Panc1 (cell line): ENCODE measurements around the gene ZDHHC18. TPM values are rescaled to one million over a fixed set of nuclear protein-coding genes. Genes with fewer than 3 reads are reported as not detected.
"Not testable (repeated sequence)": the region's sequence is repeated elsewhere in the genome, so short reads cannot be mapped to it uniquely, and the experiment has no call there.

Experiments
- ATAC-seq: fragments of 200-7000 bp; cut with Tn5 transposase; 2 replicates; pipeline ENCODE4 v1.9.1; 2020; ENCODE audit warnings: mild to moderate bottlenecking, moderate library complexity
- BruUV-seq: library from RNA; stranded (reverse); fragments of 400-500 nt; replicated peaks from 2 replicates; lab custom pipeline; 2021; lab: Mats Ljungman, UMichigan
- CTCF ChIA-PET: fragments of 300-600 bp; sonication (Branson Sonifier 250); formaldehyde crosslinking; loops from one replicate; lab custom pipeline; 2022; ENCODE audit warnings: antibody characterized with exemption; lab: Charles Lee
- POLR2A ChIA-PET: fragments of 300-600 bp; sonication (Branson Sonifier 250); formaldehyde crosslinking; loops from one replicate; lab custom pipeline; 2022; ENCODE audit warnings: antibody characterized with exemption; lab: Charles Lee
- DNase-seq: peaks from one replicate; pipeline ENCODE4 v3.0.0-alpha.2; 2010; ENCODE audit warnings: low read depth, low spot score
- H3K27ac ChIP-seq: 2 replicates; pipeline ENCODE4 v1.5.1; 2011; ENCODE audit warnings: mild to moderate bottlenecking, low read length, inconsistent platforms
- H3K27me3 ChIP-seq: fragments of 200-500 bp; sonication (Bioruptor generic); 2 replicates; pipeline ENCODE4 v1.6.0; 2014; ENCODE audit warnings: low read length, inconsistent platforms; ENCODE audit not compliant: control insufficient read depth, insufficient read depth
- H3K36me3 ChIP-seq: fragments of 200-500 bp; sonication (Bioruptor generic); 2 replicates; pipeline ENCODE4 v1.5.1; 2014; ENCODE audit warnings: inconsistent platforms, mild to moderate bottlenecking, low read length, moderate library complexity; ENCODE audit not compliant: control insufficient read depth, insufficient read depth
- H3K4me1 ChIP-seq: 2 replicates; pipeline ENCODE4 v1.5.1; 2011; ENCODE audit warnings: inconsistent platforms, mild to moderate bottlenecking, low read length, moderate library complexity; ENCODE audit not compliant: control insufficient read depth, insufficient read depth
- H3K4me3 ChIP-seq, 2 experiments: 2 replicates each; pipeline ENCODE4 v1.5.1; 2011 to 2012; ENCODE audit warnings: low read depth in 2 of 2, low read length in 2 of 2, mild to moderate bottlenecking in 2 of 2, inconsistent platforms in 1 of 2, moderate library complexity in 1 of 2
- H3K9me3 ChIP-seq: fragments of 200-500 bp; sonication (Bioruptor generic); 2 replicates; pipeline ENCODE4 v1.5.1; 2014; ENCODE audit warnings: low read depth, mild to moderate bottlenecking, inconsistent platforms, low read length, moderate library complexity; ENCODE audit not compliant: control insufficient read depth, insufficient read depth
- POLR2AphosphoS5 ChIP-seq: IDR thresholded peaks from 2 replicates; pipeline ENCODE4 v1.6.1; 2012; ENCODE audit warnings: mild to moderate bottlenecking, low read depth, low read length, moderate library complexity
- SIN3A ChIP-seq: IDR thresholded peaks from 2 replicates; pipeline ENCODE4 v1.6.1; 2012; ENCODE audit warnings: low read depth, mild to moderate bottlenecking, low read length, moderate library complexity, borderline replicate concordance; ENCODE audit not compliant: insufficient read depth
- TCF7L2 ChIP-seq: IDR thresholded peaks from 2 replicates; pipeline ENCODE4 v1.6.1; 2011; ENCODE audit warnings: mild to moderate bottlenecking, low read depth, low read length, inconsistent platforms
- in situ Hi-C: cut with HindIII; loops from 2 replicates; pipeline ENCODE4 v1.10.0; 2016; ENCODE audit warnings: low sequenced_read_pairs, low pct_unique_long_range_greater_than_20kb
- intact Hi-C: fragments of 100-400 bp; cut with micrococcal nuclease; formaldehyde crosslinking; loops from one replicate; pipeline ENCODE4 v1.10.0; 2022; ENCODE audit not compliant: unreplicated experiment
- total RNA-seq: library from RNA; stranded (reverse); gene quantifications from one replicate; pipeline ENCODE4 v1.2.1, GENCODE V29; 2021; ENCODE audit not compliant: unreplicated experiment
- TF ChIP-seq, protein P1 (sequence below), 2 experiments: IDR thresholded peaks; 2 replicates each; pipeline ENCODE4 v1.6.1; 2011 to 2012; ENCODE audit warnings: low read depth in 2 of 2, control low read depth in 1 of 2, low read length in 1 of 2, mild to moderate bottlenecking in 1 of 2, moderate library complexity in 1 of 2; ENCODE audit not compliant: insufficient read depth in 1 of 2
- TF ChIP-seq, protein P2 (sequence below): fragments of 450-650 bp; IDR thresholded peaks from 2 replicates; pipeline ENCODE4 v1.5.1; 2017; ENCODE audit warnings: mild to moderate bottlenecking

The ZDHHC18 gene
- total RNA-seq, 1 experiment from 2014 or later, result 45.4 TPM

DNA sequence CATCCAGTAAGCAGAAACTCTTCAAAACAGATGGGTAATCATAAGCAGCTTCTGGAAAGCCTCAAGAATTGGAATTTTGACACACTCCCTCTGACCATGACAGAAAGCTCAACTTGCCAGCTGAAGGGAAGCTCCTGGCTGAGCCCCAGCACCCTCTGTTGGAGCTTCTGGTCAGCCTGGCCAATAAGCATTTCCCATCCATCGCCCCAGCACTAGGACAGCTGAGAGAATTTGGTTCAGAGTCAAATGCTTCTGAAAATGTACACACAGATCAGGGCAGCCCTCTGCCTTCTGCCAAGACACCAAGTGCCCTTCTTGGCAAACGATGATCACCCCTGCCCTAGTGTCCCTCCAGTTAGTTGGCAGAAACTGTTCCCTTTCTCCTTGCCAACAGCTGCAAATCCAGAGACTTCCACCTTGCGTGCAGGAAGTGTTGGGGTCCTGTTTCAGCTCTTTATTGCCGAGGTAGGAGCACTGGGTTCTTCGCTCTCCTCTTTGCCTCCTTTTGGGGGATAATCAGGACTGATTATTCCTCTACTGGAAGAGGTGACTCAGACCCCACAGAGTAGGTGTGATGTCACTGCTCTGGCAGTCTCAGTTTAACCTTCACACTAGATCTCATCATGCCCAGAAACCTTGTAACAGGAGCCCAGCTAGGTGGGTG lies 26.9 kb upstream of the ZDHHC18 start:
- H3K27ac ChIP-seq, result peak overlapping the region; percentile 59
- intact Hi-C loops (no loop called here), in situ Hi-C loops (no loop called here)
- no peaks in the 10 kb centered on the region for H3K9me3 ChIP-seq
- peaks cover 18% of the 10 kb centered on the region for H3K4me1 ChIP-seq
- ATAC-seq (peak; percentile 78), DNase-seq (no peak)
- TF ChIP-seq, protein P1, sequence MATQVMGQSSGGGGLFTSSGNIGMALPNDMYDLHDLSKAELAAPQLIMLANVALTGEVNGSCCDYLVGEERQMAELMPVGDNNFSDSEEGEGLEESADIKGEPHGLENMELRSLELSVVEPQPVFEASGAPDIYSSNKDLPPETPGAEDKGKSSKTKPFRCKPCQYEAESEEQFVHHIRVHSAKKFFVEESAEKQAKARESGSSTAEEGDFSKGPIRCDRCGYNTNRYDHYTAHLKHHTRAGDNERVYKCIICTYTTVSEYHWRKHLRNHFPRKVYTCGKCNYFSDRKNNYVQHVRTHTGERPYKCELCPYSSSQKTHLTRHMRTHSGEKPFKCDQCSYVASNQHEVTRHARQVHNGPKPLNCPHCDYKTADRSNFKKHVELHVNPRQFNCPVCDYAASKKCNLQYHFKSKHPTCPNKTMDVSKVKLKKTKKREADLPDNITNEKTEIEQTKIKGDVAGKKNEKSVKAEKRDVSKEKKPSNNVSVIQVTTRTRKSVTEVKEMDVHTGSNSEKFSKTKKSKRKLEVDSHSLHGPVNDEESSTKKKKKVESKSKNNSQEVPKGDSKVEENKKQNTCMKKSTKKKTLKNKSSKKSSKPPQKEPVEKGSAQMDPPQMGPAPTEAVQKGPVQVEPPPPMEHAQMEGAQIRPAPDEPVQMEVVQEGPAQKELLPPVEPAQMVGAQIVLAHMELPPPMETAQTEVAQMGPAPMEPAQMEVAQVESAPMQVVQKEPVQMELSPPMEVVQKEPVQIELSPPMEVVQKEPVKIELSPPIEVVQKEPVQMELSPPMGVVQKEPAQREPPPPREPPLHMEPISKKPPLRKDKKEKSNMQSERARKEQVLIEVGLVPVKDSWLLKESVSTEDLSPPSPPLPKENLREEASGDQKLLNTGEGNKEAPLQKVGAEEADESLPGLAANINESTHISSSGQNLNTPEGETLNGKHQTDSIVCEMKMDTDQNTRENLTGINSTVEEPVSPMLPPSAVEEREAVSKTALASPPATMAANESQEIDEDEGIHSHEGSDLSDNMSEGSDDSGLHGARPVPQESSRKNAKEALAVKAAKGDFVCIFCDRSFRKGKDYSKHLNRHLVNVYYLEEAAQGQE (IDR thresholded peaks at IDR 0.05; ENCODE audit: insufficient read depth in 1 of 2, low read depth in 2 of 2, low read length in 1 of 2), result no peak
- TF ChIP-seq TCF7L2 (peak; percentile 18; the same call in 1 of the 2 replicates), SIN3A (no peak), POLR2AphosphoS5 (no peak)
- TF ChIP-seq, protein P2, sequence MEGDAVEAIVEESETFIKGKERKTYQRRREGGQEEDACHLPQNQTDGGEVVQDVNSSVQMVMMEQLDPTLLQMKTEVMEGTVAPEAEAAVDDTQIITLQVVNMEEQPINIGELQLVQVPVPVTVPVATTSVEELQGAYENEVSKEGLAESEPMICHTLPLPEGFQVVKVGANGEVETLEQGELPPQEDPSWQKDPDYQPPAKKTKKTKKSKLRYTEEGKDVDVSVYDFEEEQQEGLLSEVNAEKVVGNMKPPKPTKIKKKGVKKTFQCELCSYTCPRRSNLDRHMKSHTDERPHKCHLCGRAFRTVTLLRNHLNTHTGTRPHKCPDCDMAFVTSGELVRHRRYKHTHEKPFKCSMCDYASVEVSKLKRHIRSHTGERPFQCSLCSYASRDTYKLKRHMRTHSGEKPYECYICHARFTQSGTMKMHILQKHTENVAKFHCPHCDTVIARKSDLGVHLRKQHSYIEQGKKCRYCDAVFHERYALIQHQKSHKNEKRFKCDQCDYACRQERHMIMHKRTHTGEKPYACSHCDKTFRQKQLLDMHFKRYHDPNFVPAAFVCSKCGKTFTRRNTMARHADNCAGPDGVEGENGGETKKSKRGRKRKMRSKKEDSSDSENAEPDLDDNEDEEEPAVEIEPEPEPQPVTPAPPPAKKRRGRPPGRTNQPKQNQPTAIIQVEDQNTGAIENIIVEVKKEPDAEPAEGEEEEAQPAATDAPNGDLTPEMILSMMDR, result no peak
- POLR2A ChIA-PET, result interaction anchor here (0.5 to 0.6 kb wide), 2 partner anchors 56 to 81 kb away, joined by 3 to 4 read pairs; no protein-coding TSS in a partner anchor
- H3K27me3 ChIP-seq, result no peaks in the 10 kb centered on the region
- CTCF ChIA-PET, result interaction anchor here (0.6 kb wide), 1 partner anchor 10 kb away, joined by 3 read pairs; no protein-coding TSS in a partner anchor
- H3K36me3 ChIP-seq, result no peaks in the 10 kb centered on the region
- H3K4me3 ChIP-seq, result no peak overlapping the region
- no TSS peak for BruUV-seq

DNA sequence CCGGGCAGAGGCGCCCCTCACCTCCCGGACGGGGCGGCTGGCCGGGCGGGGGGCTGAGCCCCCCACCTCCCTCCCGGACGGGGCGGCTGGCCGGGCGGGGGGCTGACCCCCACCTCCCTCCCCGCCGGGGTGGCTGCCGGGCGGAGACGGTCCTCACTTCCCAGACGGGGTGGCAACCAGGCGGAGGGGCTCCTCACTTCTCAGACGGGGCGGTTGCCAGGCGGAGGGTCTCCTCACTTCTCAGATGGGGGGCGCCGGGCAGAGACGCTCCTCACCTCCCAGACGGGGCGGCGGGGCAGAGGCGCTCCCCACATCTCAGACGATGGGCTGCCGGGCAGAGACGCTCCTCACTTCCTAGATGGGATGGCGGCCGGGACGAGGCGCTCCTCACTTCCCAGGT lies 22.6 kb upstream of the ZDHHC18 start:
- H3K36me3 ChIP-seq, H3K27ac ChIP-seq, POLR2A ChIA-PET, H3K9me3 ChIP-seq, H3K27me3 ChIP-seq, DNase-seq, BruUV-seq, in situ Hi-C loops, H3K4me3 ChIP-seq, CTCF ChIA-PET, ATAC-seq, intact Hi-C loops: not testable (repeated sequence)
- H3K4me1 ChIP-seq, result peaks cover 15% of the 10 kb centered on the region

DNA sequence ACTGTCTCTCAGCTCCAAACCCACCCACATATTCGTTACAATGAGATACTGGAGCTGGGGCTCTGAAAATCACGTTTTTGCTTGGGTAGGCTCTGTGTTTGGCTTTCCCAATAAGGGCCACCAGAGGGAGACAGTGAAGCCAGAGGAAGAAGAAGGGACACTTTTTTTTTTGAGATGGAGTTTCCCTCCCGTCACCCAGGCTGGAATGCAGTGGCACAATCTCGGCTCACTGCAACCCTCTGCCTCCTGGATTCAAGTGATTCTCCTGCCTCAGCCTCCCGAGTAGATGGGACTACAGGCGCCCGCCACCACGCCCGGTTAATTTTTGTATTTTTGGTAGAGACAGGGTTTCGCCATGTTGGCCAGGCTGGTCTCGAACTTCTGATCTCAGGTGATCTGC lies 16.4 kb upstream of the ZDHHC18 start:
- H3K4me1 ChIP-seq, H3K9me3 ChIP-seq, H3K27ac ChIP-seq, in situ Hi-C loops, H3K36me3 ChIP-seq, intact Hi-C loops, H3K4me3 ChIP-seq, H3K27me3 ChIP-seq, DNase-seq, BruUV-seq: not testable (repeated sequence)
- ChIA-PET CTCF (interaction anchor here (0.6 to 1.6 kb wide), 5 partner anchors 11 to 452 kb away, joined by 3 to 10 read pairs (median 5); partner anchors contain the start of gene KDF1), POLR2A (interaction anchor here (0.5 kb wide), 1 partner anchor 10 kb away, joined by 3 read pairs; no protein-coding TSS in a partner anchor)
- TF ChIP-seq, protein P2, result peak; percentile 86
- peak; percentile 78; the same call in 1 of the 2 replicates for ATAC-seq
